HCT116 (cell line): ENCODE data around the gene TAC1. TPM values are rescaled to one million over a fixed set of nuclear protein-coding genes. Genes with fewer than 3 reads are reported as not detected.

ENCODE experiments used
- ATAC-seq: fragments of 200-7000 bp; cut with Tn5 transposase; 2 replicates; pipeline ENCODE4 v1.9.1; 2020; ENCODE audit warnings: mild to moderate bottlenecking, moderate library complexity
- BruUV-seq: library from RNA; stranded (reverse); fragments of 400-500 nt; replicated peaks from 2 replicates; lab custom pipeline; 2021; lab: Mats Ljungman, UMichigan
- CTCF ChIA-PET: fragments of 300-600 bp; sonication (Branson Sonifier 250); formaldehyde crosslinking; loops from one replicate; lab custom pipeline; 2021; ENCODE audit warnings: antibody characterized with exemption; lab: Charles Lee
- POLR2A ChIA-PET: fragments of 300-600, 350-600 bp; sonication (Branson Sonifier 250); formaldehyde crosslinking; loops from one replicate; lab custom pipeline; 2021; ENCODE audit warnings: antibody characterized with exemption; lab: Charles Lee
- RAD21 ChIA-PET, 2 experiments: fragments of 300-600 bp; sonication (Branson Sonifier 250); formaldehyde crosslinking; loops; one replicate each; lab custom pipeline; 2023; ENCODE audit warnings: low total read pairs in 2 of 2; ENCODE audit not compliant: uncharacterized antibody in 2 of 2, unreplicated experiment in 2 of 2, low non-redundant PET in 1 of 2; lab: Charles Lee
- DNase-seq: peaks from one replicate; pipeline ENCODE4 v3.0.0-alpha.2; 2010; ENCODE audit warnings: low read depth, low spot score
- H2AFZ ChIP-seq: fragments of 200-600 bp; shearing (Covaris generic), sonication (generic); 2 replicates; pipeline ENCODE4 v1.6.1; 2017; ENCODE audit warnings: low read depth, mixed run types, mixed read lengths, antibody characterized with exemption, low read length; ENCODE audit not compliant: poor library complexity, severe bottlenecking
- H3K27ac ChIP-seq: 2 replicates; pipeline ENCODE4 v1.5.1; 2012; ENCODE audit warnings: low read depth, low read length
- H3K27me3 ChIP-seq: fragments of 200-600 bp; sonication (generic); 2 replicates; pipeline ENCODE4 v1.6.1; 2016; ENCODE audit warnings: mixed run types, low read length, mixed read lengths; ENCODE audit not compliant: insufficient read depth
- H3K36me3 ChIP-seq, 2 experiments: fragments of 200-500 bp in 1 of 2; fragments of 200-600 bp in 1 of 2; sonication (Bioruptor generic) in 1 of 2; sonication (generic) in 1 of 2; 2 replicates each; pipeline versions ENCODE4 v1.5.1 to v1.6.1; 2014 to 2016; ENCODE audit warnings: low read length in 2 of 2, inconsistent platforms in 1 of 2, mixed read lengths in 1 of 2, mixed run types in 1 of 2; ENCODE audit not compliant: insufficient read depth in 2 of 2, control insufficient read depth in 1 of 2
- H3K4me1 ChIP-seq, 2 experiments: fragments of 200-600 bp in 1 of 2; sonication (generic) in 1 of 2; 2 replicates each; pipeline versions ENCODE4 v1.5.1 to v1.6.1; 2012 to 2017; ENCODE audit warnings: low read length in 2 of 2, inconsistent platforms in 1 of 2, mild to moderate bottlenecking in 1 of 2, mixed read lengths in 1 of 2, mixed run types in 1 of 2, moderate library complexity in 1 of 2; ENCODE audit not compliant: insufficient read depth in 2 of 2, control insufficient read depth in 1 of 2
- H3K4me2 ChIP-seq: fragments of 200-600 bp; sonication (generic); 2 replicates; pipeline ENCODE4 v1.6.1; 2017; ENCODE audit warnings: mixed run types, low read length, mixed read lengths
- H3K4me3 ChIP-seq, 2 experiments: fragments of 200-600 bp in 1 of 2; sonication (generic) in 1 of 2; replicated peaks in 1 of 2; 2 replicates each; pipeline ENCODE4 v1.5.1; 2011 to 2016; ENCODE audit warnings: low read length in 2 of 2, control low read depth in 1 of 2, low read depth in 1 of 2, mild to moderate bottlenecking in 1 of 2, mixed read lengths in 1 of 2, mixed run types in 1 of 2
- H3K79me2 ChIP-seq: fragments of 200-600 bp; sonication (generic); 2 replicates; pipeline ENCODE4 v1.6.1; 2017; ENCODE audit warnings: mild to moderate bottlenecking, mixed run types, low read length, moderate library complexity, mixed read lengths; ENCODE audit not compliant: insufficient read depth
- H3K9ac ChIP-seq: fragments of 200-600 bp; sonication (generic); 2 replicates; pipeline ENCODE4 v1.6.1; 2016; ENCODE audit warnings: low read length, mixed read lengths
- H3K9me2 ChIP-seq: fragments of 200-600 bp; sonication (generic), shearing (Covaris generic); 2 replicates; pipeline ENCODE4 v1.6.1; 2017; ENCODE audit warnings: mixed run types, mild to moderate bottlenecking, moderate library complexity; ENCODE audit not compliant: insufficient read depth
- H3K9me3 ChIP-seq, 2 experiments: fragments of 200-500 bp in 1 of 2; fragments of 200-600 bp in 1 of 2; sonication (Bioruptor generic) in 1 of 2; sonication (generic) in 1 of 2; 2 replicates each; pipeline ENCODE4 v1.6.1; 2014 to 2017; ENCODE audit warnings: low read length in 2 of 2, mixed read lengths in 2 of 2, inconsistent platforms in 1 of 2, low read depth in 1 of 2, mild to moderate bottlenecking in 1 of 2, mixed run types in 1 of 2, moderate library complexity in 1 of 2; ENCODE audit not compliant: control insufficient read depth in 1 of 2, insufficient read depth in 1 of 2
- H4K20me1 ChIP-seq: fragments of 200-600 bp; sonication (generic), shearing (Covaris generic); 2 replicates; pipeline ENCODE4 v1.6.1; 2017; ENCODE audit warnings: mixed run types, mild to moderate bottlenecking, moderate library complexity; ENCODE audit not compliant: insufficient read depth
- CBX3 ChIP-seq: IDR thresholded peaks from 2 replicates; pipeline ENCODE4 v1.6.1; 2012; ENCODE audit warnings: low read depth
- CEBPB ChIP-seq: IDR thresholded peaks from 2 replicates; pipeline ENCODE4 v1.6.1; 2012; ENCODE audit warnings: low read depth
- CTCF ChIP-seq, 3 experiments: fragments of 200-600 bp in 1 of 3; sonication (generic) in 1 of 3; IDR thresholded peaks in 2 of 3; conservative IDR thresholded peaks in 1 of 3; 2 replicates each; pipeline ENCODE4 v1.5.1; 2012 to 2017; ENCODE audit warnings: low read depth in 2 of 3, low read length in 2 of 3, antibody characterized with exemption in 1 of 3, borderline replicate concordance in 1 of 3, control low read depth in 1 of 3, mild to moderate bottlenecking in 1 of 3, mixed read lengths in 1 of 3, mixed run types in 1 of 3, moderate library complexity in 1 of 3; ENCODE audit not compliant: insufficient read depth in 1 of 3
- ELF1 ChIP-seq: IDR thresholded peaks from 2 replicates; pipeline ENCODE4 v1.6.1; 2012; ENCODE audit warnings: low read depth, borderline replicate concordance
- EZH2 ChIP-seq: fragments of 200-600 bp; sonication (generic); IDR thresholded peaks from 2 replicates; pipeline ENCODE4 v1.6.1; 2017; ENCODE audit warnings: antibody characterized with exemption, mixed run types
- EZH2phosphoT487 ChIP-seq: fragments of 200-600 bp; IDR thresholded peaks from 2 replicates; pipeline ENCODE4 v1.6.1; 2018; ENCODE audit warnings: antibody characterized with exemption, borderline replicate concordance
- JUND ChIP-seq: IDR thresholded peaks from 2 replicates; pipeline ENCODE4 v1.6.1; 2012
- POLR2AphosphoS5 ChIP-seq: IDR thresholded peaks from 2 replicates; pipeline ENCODE4 v1.6.1; 2011; ENCODE audit warnings: mild to moderate bottlenecking, low read depth, low read length, moderate library complexity
- SIN3A ChIP-seq: IDR thresholded peaks from 2 replicates; pipeline ENCODE4 v1.6.1; 2012; ENCODE audit warnings: low read depth
- SRF ChIP-seq: IDR thresholded peaks from 2 replicates; pipeline ENCODE4 v1.6.1; 2012; ENCODE audit warnings: low read depth
- TCF7L2 ChIP-seq: IDR thresholded peaks from 2 replicates; pipeline ENCODE4 v1.7.0; 2011; ENCODE audit warnings: borderline replicate concordance, inconsistent platforms; ENCODE audit not compliant: insufficient read depth, insufficient read length; ENCODE audit errors: extremely low read depth
- ZBTB33 ChIP-seq: IDR thresholded peaks from 2 replicates; pipeline ENCODE4 v1.6.1; 2011; ENCODE audit warnings: mild to moderate bottlenecking, low read length, moderate library complexity; ENCODE audit not compliant: insufficient replicate concordance; ENCODE audit errors: extremely low read depth
- ZFX ChIP-seq: fragments of 450-650 bp; IDR thresholded peaks from 2 replicates; pipeline ENCODE4 v1.6.1; 2017
- ZNF274 ChIP-seq: fragments of 200-500 bp; sonication (Bioruptor generic); IDR thresholded peaks from 2 replicates; pipeline ENCODE4 v1.6.1; 2014; ENCODE audit warnings: mild to moderate bottlenecking, low read depth, low read length, inconsistent platforms
- intact Hi-C: fragments of 100-400 bp; cut with micrococcal nuclease; formaldehyde crosslinking; loops from 2 replicates; pipeline ENCODE4 v1.10.0; 2022
- total RNA-seq: library from RNA; stranded (reverse); gene quantifications from one replicate; pipeline ENCODE4 v1.2.1, GENCODE V29; 2021; ENCODE audit not compliant: unreplicated experiment
- TF ChIP-seq, protein P1 (sequence below): IDR thresholded peaks from 2 replicates; pipeline ENCODE4 v1.6.1; 2012; ENCODE audit warnings: low read depth

TAC1 gene
- total RNA-seq, 1 experiment from 2014 or later: not detected

DNA sequence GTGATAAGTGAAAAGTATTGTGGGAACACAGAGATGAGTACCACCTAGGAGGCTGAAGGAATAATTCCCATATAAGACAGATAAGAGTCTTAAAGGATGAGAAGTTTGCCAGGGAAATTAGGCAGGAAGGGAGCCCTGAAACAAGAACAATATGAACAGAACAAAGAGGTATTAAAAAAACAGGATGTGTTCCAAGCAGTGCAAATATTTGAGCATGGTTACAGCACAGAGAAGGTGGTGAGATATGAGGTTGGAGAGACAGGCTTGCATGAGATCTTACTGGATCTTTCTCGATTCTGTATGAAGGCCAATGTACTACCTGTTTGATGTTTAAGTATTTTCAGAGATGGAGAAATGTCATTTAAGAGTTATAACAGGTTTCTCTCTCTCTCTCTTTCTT is 20.3 kb downstream of the TAC1 start (continued):
- TF ChIP-seq ZBTB33 (no peak), TCF7L2 (no peak), SRF (no peak), ZFX (no peak), POLR2AphosphoS5 (no peak), ZNF274 (no peak)

DNA sequence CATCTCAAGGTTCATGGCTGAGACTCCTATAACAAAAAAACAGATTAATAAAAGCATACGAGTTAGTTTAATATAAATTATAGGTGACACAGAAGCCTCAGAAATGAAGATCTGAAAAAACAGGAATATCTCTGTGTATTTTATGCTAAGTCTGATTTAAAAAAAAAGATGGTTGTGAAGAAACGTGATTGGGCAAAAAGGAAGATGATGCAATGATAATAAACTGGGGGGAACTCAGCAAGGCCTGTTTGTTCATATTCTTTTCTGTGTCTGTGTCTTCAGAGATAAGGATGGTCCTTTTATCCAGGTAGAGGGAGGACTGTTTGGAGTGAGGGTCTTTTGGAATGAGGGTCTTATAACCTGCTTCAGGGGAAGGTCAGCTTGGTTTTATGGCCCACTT is 25.9 kb downstream of the TAC1 start:
- RAD21 ChIA-PET: no interaction called here
- H3K9ac ChIP-seq: no peak overlapping the region
- no peak for ATAC-seq
- TF ChIP-seq, protein P1, sequence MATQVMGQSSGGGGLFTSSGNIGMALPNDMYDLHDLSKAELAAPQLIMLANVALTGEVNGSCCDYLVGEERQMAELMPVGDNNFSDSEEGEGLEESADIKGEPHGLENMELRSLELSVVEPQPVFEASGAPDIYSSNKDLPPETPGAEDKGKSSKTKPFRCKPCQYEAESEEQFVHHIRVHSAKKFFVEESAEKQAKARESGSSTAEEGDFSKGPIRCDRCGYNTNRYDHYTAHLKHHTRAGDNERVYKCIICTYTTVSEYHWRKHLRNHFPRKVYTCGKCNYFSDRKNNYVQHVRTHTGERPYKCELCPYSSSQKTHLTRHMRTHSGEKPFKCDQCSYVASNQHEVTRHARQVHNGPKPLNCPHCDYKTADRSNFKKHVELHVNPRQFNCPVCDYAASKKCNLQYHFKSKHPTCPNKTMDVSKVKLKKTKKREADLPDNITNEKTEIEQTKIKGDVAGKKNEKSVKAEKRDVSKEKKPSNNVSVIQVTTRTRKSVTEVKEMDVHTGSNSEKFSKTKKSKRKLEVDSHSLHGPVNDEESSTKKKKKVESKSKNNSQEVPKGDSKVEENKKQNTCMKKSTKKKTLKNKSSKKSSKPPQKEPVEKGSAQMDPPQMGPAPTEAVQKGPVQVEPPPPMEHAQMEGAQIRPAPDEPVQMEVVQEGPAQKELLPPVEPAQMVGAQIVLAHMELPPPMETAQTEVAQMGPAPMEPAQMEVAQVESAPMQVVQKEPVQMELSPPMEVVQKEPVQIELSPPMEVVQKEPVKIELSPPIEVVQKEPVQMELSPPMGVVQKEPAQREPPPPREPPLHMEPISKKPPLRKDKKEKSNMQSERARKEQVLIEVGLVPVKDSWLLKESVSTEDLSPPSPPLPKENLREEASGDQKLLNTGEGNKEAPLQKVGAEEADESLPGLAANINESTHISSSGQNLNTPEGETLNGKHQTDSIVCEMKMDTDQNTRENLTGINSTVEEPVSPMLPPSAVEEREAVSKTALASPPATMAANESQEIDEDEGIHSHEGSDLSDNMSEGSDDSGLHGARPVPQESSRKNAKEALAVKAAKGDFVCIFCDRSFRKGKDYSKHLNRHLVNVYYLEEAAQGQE: no peak
- TF ChIP-seq JUND: no peak
- no peak for TF ChIP-seq CBX3
- TF ChIP-seq CEBPB: no peak
- TF ChIP-seq SIN3A: no peak
- TF ChIP-seq EZH2: no peak
- TF ChIP-seq SRF: no peak
- TF ChIP-seq EZH2phosphoT487: no peak
- no peak for TF ChIP-seq ELF1
- TF ChIP-seq CTCF (IDR thresholded peaks at IDR 0.05 in 2 of 3, conservative IDR thresholded peaks at IDR 0.05 in 1 of 3; ENCODE audit: borderline replicate concordance in 1 of 3, insufficient read depth in 1 of 3, low read depth in 2 of 3, low read length in 2 of 3): no peak
- no peak for TF ChIP-seq ZBTB33
- TF ChIP-seq ZNF274: no peak

More for the DNA sequence above, 25.9 kb downstream of the TAC1 start:
- CTCF ChIA-PET: no interaction called here
- Histone ChIP-seq H3K27me3 (no peaks in the 10 kb centered on the region; the same call in 1 of the 2 replicates), H2AFZ (no peak overlapping the region), H3K79me2 (no peaks in the 10 kb centered on the region), H3K9me2 (no peaks in the 10 kb centered on the region), H3K4me3 (no peak overlapping the region), H4K20me1 (no peaks in the 10 kb centered on the region), H3K27ac (no peak overlapping the region), H3K4me2 (no peak overlapping the region), H3K9me3 (no peaks in the 10 kb centered on the region), H3K36me3 (no peaks in the 10 kb centered on the region), H3K4me1 (no peaks in the 10 kb centered on the region)
- BruUV-seq: no TSS peak
- no peak for DNase-seq
- POLR2A ChIA-PET: no interaction called here
- intact Hi-C loops: no loop called here
